ENCODE results near the gene MAP4K2. TPM values are rescaled to one million over a fixed set of nuclear protein-coding genes. Genes with fewer than 3 reads are reported as not detected.
A peak's percentile ranks its signal among the peaks of the same experiment; 100 is the strongest.

Gene MAP4K2
- total RNA-seq, 1 experiment from 2014 or later = 24.5 TPM

DNA sequence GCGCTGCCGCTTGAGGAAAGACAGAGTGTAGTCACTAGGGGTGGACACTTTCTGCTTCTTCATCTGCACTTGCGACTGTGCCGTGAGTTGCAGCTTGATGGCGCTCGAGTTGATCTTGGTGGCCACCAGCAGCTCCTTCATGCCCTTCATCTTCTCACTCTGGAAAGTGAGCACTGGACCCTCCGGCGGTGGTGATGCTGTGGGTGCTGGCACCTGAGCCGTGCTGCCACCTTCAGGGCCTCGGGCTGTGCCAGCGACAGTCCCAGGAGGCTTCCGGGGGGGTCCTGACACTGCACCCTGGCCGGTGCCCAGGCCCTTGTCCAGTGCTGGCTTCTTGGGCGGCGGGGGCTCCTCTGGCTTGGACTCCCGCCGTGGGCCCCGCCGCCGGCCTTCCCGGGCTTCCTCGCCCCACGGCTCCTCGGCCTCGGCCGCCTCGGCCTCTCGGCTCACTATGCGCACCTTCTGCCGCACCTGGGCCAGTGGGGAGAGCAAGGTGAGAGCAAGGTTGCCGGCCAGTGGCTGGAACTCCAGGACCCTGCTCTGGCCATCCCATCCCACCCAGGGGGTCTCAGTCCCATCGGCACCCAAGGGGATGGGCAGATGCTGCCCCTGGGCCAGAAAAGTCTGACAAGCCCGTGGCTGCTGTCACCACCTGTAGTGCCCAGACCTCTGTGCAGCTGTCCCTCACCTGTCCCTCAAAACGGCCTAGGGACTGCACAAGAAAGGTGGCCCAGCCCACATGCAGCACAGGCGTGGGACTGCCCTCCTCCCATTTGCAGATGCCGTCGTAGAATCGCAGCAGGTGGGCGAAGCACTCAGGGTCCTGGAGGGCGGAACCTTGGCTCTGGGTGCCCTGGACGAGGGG, 1.6 kb upstream of the MAP4K2 start (continued):
- TF ChIP-seq, protein P1, sequence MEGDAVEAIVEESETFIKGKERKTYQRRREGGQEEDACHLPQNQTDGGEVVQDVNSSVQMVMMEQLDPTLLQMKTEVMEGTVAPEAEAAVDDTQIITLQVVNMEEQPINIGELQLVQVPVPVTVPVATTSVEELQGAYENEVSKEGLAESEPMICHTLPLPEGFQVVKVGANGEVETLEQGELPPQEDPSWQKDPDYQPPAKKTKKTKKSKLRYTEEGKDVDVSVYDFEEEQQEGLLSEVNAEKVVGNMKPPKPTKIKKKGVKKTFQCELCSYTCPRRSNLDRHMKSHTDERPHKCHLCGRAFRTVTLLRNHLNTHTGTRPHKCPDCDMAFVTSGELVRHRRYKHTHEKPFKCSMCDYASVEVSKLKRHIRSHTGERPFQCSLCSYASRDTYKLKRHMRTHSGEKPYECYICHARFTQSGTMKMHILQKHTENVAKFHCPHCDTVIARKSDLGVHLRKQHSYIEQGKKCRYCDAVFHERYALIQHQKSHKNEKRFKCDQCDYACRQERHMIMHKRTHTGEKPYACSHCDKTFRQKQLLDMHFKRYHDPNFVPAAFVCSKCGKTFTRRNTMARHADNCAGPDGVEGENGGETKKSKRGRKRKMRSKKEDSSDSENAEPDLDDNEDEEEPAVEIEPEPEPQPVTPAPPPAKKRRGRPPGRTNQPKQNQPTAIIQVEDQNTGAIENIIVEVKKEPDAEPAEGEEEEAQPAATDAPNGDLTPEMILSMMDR (IDR thresholded peaks at IDR 0.05) = no peak
- TF ChIP-seq ZNF121 (CRISPR knock-in tag; IDR thresholded peaks at IDR 0.05) (no peak), SOX15 (CRISPR knock-in tag; IDR thresholded peaks at IDR 0.05) (no peak), TP53 (CRISPR knock-in tag; IDR thresholded peaks at IDR 0.05) (no peak), ZNF416 (CRISPR knock-in tag; IDR thresholded peaks at IDR 0.05) (no peak)
- TF ChIP-seq, protein P2, sequence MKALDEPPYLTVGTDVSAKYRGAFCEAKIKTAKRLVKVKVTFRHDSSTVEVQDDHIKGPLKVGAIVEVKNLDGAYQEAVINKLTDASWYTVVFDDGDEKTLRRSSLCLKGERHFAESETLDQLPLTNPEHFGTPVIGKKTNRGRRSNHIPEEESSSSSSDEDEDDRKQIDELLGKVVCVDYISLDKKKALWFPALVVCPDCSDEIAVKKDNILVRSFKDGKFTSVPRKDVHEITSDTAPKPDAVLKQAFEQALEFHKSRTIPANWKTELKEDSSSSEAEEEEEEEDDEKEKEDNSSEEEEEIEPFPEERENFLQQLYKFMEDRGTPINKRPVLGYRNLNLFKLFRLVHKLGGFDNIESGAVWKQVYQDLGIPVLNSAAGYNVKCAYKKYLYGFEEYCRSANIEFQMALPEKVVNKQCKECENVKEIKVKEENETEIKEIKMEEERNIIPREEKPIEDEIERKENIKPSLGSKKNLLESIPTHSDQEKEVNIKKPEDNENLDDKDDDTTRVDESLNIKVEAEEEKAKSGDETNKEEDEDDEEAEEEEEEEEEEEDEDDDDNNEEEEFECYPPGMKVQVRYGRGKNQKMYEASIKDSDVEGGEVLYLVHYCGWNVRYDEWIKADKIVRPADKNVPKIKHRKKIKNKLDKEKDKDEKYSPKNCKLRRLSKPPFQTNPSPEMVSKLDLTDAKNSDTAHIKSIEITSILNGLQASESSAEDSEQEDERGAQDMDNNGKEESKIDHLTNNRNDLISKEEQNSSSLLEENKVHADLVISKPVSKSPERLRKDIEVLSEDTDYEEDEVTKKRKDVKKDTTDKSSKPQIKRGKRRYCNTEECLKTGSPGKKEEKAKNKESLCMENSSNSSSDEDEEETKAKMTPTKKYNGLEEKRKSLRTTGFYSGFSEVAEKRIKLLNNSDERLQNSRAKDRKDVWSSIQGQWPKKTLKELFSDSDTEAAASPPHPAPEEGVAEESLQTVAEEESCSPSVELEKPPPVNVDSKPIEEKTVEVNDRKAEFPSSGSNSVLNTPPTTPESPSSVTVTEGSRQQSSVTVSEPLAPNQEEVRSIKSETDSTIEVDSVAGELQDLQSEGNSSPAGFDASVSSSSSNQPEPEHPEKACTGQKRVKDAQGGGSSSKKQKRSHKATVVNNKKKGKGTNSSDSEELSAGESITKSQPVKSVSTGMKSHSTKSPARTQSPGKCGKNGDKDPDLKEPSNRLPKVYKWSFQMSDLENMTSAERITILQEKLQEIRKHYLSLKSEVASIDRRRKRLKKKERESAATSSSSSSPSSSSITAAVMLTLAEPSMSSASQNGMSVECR (CRISPR knock-in tag; IDR thresholded peaks at IDR 0.05; ENCODE audit: borderline replicate concordance) = no peak
- TF ChIP-seq, protein P3, sequence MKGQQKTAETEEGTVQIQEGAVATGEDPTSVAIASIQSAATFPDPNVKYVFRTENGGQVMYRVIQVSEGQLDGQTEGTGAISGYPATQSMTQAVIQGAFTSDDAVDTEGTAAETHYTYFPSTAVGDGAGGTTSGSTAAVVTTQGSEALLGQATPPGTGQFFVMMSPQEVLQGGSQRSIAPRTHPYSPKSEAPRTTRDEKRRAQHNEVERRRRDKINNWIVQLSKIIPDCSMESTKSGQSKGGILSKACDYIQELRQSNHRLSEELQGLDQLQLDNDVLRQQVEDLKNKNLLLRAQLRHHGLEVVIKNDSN (CRISPR knock-in tag; IDR thresholded peaks at IDR 0.05) = no peak

DNA sequence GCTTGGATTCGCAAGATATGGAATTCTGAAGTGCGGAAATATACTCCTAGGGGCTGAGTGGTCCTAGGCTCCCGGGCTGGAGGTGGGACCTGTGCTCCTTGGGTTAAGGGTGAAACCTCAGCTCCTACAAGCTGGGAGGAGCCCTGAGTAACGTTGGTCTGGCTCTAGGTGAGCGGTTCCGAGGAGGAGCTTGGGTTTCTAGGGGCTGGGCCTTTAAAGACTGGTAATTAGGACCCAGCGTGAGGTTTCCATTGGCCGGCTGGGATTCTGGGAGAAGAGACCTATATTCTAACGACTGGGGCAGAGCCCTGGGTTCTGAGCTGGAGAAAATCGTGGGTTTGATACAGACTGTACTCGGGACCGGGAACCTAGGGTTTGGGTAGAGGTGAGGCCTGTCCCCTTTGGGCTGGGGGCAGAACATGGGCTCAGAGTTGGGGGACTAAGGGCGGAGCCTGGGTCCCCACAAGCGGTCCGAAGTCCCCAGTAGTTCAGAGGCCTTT, 882 bp upstream of the MAP4K2 start:
- Mint-ChIP-seq H3K27ac (peak overlapping the region; percentile 99), H3K9me3 (no peaks in the 10 kb centered on the region), H3K4me3 (peak overlapping the region; percentile 92), H3K36me3 (peaks cover 15% of the 10 kb centered on the region; the same call in 1 of the 2 replicates), H3K4me1 (peaks cover 11% of the 10 kb centered on the region), H3K27me3 (ENCODE audit: low read depth) (no peaks in the 10 kb centered on the region)
- POLR2A ChIA-PET = interaction anchor here (0.6 to 2.3 kb wide), 3 partner anchors 25 to 207 kb away, joined by 3 to 17 read pairs (median 3); partner anchors contain the start of gene SF1
- peak; percentile 47 for DNase-seq (ENCODE audit: low spot score)
- CTCF ChIA-PET = interaction anchor here (0.7 to 3.7 kb wide), 27 partner anchors 9 to 401 kb away, joined by 3 to 33 read pairs (median 4); partner anchors contain the start of genes ARL2, CDC42BPG, GPHA2 and PPP2R5B
- peak; percentile 74 for ATAC-seq
- TF ChIP-seq RORB (CRISPR knock-in tag; IDR thresholded peaks at IDR 0.05) (no peak), EMX1 (CRISPR knock-in tag; IDR thresholded peaks at IDR 0.05) (no peak), CBFB (CRISPR knock-in tag; IDR thresholded peaks at IDR 0.05; ENCODE audit: low read depth) (no peak), RELA (CRISPR knock-in tag; IDR thresholded peaks at IDR 0.05; ENCODE audit: borderline replicate concordance) (no peak), ZBTB21 (CRISPR knock-in tag; IDR thresholded peaks at IDR 0.05; ENCODE audit: borderline replicate concordance) (no peak), MYBL2 (CRISPR knock-in tag; IDR thresholded peaks at IDR 0.05) (no peak), ZNF219 (CRISPR knock-in tag; IDR thresholded peaks at IDR 0.05; ENCODE audit: borderline replicate concordance) (no peak), NR2C2 (CRISPR knock-in tag; IDR thresholded peaks at IDR 0.05) (no peak)
- TF ChIP-seq, protein P4, sequence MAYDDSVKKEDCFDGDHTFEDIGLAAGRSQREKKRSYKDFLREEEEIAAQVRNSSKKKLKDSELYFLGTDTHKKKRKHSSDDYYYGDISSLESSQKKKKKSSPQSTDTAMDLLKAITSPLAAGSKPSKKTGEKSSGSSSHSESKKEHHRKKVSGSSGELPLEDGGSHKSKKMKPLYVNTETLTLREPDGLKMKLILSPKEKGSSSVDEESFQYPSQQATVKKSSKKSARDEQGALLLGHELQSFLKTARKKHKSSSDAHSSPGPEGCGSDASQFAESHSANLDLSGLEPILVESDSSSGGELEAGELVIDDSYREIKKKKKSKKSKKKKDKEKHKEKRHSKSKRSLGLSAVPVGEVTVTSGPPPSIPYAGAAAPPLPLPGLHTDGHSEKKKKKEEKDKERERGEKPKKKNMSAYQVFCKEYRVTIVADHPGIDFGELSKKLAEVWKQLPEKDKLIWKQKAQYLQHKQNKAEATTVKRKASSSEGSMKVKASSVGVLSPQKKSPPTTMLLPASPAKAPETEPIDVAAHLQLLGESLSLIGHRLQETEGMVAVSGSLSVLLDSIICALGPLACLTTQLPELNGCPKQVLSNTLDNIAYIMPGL (CRISPR knock-in tag; IDR thresholded peaks at IDR 0.05) = no peak
- TF ChIP-seq, protein P5, sequence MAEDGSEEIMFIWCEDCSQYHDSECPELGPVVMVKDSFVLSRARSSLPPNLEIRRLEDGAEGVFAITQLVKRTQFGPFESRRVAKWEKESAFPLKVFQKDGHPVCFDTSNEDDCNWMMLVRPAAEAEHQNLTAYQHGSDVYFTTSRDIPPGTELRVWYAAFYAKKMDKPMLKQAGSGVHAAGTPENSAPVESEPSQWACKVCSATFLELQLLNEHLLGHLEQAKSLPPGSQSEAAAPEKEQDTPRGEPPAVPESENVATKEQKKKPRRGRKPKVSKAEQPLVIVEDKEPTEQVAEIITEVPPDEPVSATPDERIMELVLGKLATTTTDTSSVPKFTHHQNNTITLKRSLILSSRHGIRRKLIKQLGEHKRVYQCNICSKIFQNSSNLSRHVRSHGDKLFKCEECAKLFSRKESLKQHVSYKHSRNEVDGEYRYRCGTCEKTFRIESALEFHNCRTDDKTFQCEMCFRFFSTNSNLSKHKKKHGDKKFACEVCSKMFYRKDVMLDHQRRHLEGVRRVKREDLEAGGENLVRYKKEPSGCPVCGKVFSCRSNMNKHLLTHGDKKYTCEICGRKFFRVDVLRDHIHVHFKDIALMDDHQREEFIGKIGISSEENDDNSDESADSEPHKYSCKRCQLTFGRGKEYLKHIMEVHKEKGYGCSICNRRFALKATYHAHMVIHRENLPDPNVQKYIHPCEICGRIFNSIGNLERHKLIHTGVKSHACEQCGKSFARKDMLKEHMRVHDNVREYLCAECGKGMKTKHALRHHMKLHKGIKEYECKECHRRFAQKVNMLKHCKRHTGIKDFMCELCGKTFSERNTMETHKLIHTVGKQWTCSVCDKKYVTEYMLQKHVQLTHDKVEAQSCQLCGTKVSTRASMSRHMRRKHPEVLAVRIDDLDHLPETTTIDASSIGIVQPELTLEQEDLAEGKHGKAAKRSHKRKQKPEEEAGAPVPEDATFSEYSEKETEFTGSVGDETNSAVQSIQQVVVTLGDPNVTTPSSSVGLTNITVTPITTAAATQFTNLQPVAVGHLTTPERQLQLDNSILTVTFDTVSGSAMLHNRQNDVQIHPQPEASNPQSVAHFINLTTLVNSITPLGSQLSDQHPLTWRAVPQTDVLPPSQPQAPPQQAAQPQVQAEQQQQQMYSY (CRISPR knock-in tag; IDR thresholded peaks at IDR 0.05) = no peak
- TF ChIP-seq, protein P6, sequence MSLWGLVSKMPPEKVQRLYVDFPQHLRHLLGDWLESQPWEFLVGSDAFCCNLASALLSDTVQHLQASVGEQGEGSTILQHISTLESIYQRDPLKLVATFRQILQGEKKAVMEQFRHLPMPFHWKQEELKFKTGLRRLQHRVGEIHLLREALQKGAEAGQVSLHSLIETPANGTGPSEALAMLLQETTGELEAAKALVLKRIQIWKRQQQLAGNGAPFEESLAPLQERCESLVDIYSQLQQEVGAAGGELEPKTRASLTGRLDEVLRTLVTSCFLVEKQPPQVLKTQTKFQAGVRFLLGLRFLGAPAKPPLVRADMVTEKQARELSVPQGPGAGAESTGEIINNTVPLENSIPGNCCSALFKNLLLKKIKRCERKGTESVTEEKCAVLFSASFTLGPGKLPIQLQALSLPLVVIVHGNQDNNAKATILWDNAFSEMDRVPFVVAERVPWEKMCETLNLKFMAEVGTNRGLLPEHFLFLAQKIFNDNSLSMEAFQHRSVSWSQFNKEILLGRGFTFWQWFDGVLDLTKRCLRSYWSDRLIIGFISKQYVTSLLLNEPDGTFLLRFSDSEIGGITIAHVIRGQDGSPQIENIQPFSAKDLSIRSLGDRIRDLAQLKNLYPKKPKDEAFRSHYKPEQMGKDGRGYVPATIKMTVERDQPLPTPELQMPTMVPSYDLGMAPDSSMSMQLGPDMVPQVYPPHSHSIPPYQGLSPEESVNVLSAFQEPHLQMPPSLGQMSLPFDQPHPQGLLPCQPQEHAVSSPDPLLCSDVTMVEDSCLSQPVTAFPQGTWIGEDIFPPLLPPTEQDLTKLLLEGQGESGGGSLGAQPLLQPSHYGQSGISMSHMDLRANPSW (CRISPR knock-in tag; conservative IDR thresholded peaks at IDR 0.05; ENCODE audit: low read depth) = no peak
- TF ChIP-seq, protein P7, sequence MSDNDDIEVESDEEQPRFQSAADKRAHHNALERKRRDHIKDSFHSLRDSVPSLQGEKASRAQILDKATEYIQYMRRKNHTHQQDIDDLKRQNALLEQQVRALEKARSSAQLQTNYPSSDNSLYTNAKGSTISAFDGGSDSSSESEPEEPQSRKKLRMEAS (CRISPR knock-in tag; IDR thresholded peaks at IDR 0.05) = no peak
